HG02610 (cell line): Measurements from ENCODE around the gene OR7D4.
"Not testable (repeated sequence)": the region's sequence is repeated elsewhere in the genome, so short reads cannot be mapped to it uniquely, and the experiment has no call there.

Experiments
- ATAC-seq: cut with Tn5 transposase; IDR thresholded peaks from one replicate; pipeline ENCODE4 v1.9.1; 2021; ENCODE audit warnings: mild to moderate bottlenecking, moderate library complexity; ENCODE audit not compliant: unreplicated experiment

OR7D4 gene

DNA sequence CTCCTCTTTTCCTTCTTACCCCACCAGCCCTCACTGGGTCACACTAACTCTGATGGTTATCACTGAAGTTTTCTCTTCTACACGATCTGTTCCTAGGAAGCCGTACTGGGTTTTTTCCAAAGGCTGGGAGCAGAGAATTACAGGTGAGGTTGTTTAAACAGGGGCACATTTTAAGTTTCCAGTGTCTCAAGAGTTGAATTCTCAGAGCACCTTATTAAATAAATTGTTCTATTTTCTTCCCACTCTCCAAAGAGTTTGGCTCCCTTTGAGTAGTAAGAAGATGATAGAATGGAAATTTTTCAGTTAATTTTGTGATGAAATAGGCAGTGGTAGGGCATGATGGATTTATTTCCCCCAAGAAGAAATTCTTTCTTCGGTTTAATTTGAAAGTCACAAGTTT, at the start of gene OR7D4:
Gene OR7D4, minus strand, starts transcription at position 101 of the 400 bp plus-strand sequence. CDS start 4,752 bp downstream, outside the sequence.
- ATAC-seq, result no peak

DNA sequence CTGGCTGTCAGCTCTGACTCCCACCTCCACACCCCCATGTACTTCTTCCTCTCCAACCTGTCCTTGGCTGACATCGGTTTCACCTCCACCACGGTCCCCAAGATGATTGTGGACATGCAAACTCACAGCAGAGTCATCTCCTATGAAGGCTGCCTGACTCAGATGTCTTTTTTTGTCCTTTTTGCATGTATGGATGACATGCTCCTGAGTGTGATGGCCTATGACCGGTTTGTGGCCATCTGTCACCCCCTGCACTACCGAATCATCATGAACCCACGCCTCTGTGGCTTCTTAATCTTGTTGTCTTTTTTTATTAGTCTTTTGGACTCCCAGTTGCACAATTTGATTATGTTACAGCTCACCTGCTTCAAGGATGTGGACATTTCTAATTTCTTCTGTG, 31.8 kb upstream of the OR7D4 start:
- no peak for ATAC-seq

DNA sequence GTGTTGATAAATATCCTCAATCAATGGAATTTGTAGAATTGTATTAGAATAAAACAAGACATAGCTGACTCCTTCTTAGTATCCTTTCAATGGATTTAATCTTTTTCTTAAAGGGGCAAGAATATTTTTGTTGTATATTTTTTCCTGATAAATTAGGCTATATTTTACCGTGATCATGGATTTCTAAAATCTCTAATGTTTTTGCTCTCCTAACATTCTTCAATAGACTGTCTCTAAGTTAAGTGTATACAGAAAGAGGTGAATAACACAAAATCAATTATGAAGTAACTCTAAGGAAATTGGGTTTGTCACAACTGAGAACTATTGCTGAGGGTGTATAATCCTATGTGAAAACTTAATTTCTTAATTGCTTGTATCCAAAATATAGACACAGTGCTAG, 31.2 kb upstream of the OR7D4 start, which contains the start of gene OR7E24:
Gene OR7E24, plus strand, starts transcription at position 301 of the 400 bp plus-strand sequence. CDS start 114 bp downstream, outside the sequence.
- no peak for ATAC-seq

DNA sequence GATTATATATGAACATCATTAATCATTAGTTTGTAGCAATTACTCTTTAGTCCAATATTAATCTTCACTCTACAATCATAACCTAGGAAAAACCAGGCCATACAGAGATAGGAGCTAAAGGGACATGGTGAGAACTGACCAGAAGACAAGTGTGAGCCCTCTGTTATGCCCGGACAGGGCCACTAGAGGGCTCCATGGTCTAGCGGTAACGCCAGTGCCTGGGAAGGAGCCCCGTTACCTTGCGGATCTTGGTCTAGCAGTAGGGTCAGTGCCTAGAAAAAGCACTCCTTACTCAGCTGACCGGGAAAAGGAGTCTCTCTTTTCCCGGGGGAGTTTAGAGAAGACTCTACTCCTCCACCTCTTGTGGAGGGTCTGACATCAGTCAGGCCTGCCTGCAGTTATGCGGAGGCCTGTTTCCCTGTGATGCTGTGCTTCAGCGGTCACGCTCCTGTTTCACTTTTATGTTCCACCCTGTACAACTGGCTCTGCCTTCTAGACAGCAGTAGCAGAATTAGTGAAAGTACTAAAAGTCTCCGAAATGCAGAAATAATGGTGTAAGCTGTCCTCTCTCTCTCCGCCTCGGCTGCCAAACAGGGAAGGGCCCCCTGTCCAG, 13.8 kb downstream of the OR7D4 start:
- ATAC-seq, result no peak

DNA sequence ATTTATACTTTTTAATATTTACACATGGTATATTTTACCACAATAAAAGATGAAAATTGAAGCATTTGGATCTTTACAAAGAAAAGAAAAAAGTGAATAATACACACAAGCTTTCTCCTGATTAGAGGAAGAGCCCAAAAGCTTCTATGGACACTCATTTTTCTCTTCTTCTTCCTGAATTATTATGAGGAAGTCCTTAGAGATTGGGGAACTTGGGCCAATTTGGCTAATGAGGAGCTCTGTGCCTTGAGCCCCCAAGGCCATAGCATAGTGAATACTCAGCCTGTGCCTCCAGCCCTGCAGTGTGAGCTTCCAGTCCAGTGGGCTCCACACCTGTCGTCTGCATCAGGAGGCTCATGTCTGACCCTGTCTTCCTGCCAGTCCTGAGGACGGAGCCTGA, 21.3 kb downstream of the OR7D4 start:
- not testable (repeated sequence) for ATAC-seq

DNA sequence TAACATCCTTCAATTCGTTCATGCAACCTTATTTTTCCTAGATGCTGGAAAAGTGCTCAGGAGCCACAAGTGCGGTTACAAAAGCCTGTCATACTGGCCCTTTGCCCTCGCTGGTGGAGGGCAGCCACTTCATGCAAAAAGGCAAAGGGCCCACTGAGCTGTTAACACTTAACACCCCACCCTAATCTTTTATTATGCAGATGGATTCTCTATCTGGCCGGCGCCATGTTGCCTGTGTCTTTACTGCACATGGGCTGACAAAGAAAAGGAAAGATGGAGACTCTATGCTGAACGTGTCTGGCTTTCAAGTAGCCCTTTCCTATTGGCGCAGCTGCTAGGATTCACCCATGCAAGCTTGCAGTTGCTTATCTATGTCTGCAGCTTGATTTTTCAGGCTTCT, 29.9 kb downstream of the OR7D4 start:
- ATAC-seq, result no peak

DNA sequence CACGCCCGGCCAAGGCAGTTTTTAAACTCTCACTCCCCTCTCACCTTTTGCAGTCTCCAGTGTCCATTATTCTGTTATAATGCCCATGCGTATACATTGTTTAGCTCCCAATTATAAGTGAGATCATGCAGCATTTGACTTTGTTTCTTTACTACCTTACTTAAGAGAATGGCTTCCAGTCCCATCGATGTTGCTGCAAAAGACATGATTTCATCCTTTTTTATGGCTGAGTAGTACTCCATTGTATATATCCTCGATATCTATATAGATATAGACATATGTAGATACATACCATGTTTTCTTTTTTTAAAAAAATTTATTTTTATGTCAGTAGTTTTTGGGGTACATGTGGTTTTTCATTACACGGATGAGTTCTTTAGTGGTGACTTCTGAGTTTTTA, 32.2 kb downstream of the OR7D4 start:
- ATAC-seq, result no peak

DNA sequence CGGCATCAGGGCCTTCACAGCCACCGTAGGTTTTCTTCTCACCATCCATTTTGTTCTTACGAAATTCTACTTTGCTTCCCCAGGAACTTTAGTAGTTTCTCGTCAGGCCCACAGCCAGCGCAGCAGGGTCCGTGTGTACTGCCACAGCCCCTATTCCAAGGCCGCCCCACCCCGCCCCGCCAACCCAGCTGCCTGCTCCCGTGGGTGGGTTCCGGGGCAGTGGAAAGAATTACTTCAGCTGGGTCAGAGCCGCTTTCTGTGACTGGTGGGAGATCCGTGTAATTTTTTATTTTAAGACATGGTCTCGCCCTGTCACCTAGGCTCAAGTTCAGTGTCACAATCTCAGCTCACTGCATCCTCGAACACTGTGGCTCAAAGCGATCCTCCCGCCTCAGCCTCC, 36.4 kb downstream of the OR7D4 start:
- ATAC-seq, result no peak

DNA sequence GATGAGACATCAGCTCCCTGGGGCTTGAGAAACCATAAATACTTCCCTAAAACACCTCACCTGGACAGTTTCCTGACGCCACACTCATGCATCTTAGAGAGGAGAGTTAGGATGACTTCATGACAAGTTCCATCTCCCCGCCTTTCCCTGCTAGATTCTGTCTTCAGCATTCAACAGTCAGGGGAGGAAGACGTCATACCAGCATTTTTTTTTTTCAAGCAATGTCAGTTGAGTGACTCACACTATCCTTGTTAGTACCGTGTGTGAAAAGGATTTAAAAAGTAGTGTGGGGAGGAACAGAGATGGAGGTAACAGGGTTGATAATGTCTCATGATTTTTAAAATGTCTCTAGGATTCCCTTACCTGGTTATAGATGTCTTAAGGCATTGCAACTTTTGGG, 40.5 kb downstream of the OR7D4 start, which contains the start of gene OR7D2:
Gene OR7D2, plus strand, starts transcription at position 79 of the 400 bp plus-strand sequence. CDS start 6,803 bp downstream, outside the sequence.
- ATAC-seq, result no peak

DNA sequence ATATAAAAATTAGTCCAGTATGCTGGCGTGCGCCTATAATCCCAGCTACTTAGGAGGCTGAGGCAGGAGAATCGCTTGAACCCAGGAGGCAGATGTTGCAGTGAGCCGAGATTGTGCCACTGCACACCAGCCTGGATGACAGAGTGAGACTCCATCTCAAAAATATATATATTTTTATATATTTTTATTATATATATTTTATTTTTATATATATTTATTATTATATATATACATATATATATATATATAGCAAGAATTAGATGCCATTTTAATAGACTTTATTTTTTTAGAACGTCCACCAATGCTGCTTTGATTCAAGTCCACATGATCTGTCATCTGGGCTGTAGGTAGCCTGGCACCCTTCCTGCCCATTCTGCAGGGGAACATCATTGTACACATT, 44.1 kb downstream of the OR7D4 start:
- no peak for ATAC-seq

DNA sequence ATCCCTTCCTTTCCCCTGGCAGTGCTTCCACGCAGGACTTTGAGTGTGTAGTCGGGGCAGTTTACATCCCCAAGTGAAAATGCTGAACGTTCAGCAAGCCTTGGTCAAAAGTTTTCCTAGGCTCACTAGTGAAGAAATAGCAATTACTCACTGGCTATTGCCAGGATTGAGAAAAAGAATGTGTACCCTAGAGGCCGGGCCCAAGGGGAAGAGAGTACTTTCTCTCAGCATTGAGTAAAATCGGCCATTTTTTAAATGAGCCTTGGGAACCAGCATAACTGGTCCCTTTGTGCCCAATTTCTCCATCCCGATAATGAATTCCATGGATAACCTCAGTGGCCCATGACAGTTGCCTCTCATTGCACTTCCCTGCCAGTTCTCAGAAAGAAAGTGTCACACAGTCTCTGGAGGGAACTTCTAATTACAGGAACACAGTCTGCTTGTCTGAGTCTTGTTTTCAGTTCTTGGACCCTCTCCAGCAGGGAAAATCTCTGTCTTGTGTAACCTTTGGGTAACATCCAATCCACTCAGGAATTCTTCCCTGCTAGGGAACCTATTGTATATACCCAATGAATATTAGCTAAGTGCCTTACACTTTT, 47.9 kb downstream of the OR7D4 start:
- no peak for ATAC-seq

DNA sequence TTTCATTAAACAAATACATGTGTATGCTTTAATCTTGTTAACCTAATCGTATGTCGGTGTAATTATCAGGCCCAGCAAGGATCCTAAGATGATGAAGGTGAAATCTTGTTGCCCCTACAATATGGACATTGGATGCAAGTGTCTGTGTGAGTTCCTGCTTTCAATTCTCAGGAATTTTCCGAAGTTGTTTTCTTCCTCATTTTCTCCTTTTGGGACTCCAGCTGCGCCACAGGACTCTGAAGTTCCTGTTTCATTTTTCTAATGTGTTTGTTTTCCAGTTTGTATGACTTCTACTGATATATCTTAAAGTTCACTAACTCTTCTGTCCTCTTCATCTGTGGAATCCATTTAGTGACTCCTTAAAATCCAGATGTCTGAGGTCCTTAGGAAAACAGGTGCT, 52.5 kb downstream of the OR7D4 start:
- ATAC-seq, result no peak

DNA sequence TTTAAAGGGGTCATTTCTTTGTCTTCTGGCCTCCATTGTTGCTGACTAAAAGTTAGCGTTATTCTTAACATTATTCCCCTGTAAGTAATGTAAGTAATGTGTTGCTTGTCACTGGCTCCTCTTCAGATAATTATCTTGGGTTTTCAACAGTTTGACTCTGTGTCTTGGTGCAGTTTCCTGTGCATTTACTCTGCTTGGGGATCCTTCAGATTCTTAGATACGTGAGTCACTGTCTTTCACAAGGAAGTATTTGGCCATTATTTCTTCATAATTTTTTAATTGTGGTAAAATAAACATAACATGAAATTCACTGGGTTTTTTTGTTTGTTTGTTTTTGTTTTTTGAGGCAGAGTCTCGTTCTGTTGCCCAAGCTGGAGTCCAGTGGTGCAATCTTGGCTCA, 54.1 kb downstream of the OR7D4 start:
- ATAC-seq, result no peak

DNA sequence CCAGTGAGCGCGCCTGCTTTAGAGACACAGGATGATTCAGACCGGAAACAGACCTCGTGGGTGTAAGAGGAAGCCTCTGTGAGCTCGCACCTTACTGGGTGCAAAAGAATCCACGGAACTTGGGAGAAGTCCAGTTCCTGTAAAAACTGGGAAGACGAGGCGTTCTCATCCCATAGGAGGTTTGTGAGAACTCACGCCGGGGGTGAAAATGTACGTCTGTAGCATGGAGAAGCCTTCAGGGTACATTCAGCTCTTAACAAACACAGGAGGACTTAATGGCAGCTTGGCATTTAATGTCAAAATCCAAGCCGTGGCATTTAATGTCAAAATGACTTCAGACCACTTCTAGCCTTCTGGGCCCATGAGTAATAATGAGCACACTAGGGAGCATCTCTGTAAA, 58.0 kb downstream of the OR7D4 start:
- ATAC-seq, result no peak
